ENCODE data around the gene HSFX2.
A peak's percentile ranks its signal among the peaks of the same experiment; 100 is the strongest.
"Not testable (repeated sequence)": the region's sequence is repeated elsewhere in the genome, so short reads cannot be mapped to it uniquely, and the experiment has no call there.

The HSFX2 gene

GRCh38 chrX:149595214-149595613 lies at the start of gene HSFX2:
Gene HSFX2 (minus strand): TSS chrX:149595314. CDS start chrX:149594700, 614 bp downstream.
- not testable (repeated sequence) for DNase-seq

DNA sequence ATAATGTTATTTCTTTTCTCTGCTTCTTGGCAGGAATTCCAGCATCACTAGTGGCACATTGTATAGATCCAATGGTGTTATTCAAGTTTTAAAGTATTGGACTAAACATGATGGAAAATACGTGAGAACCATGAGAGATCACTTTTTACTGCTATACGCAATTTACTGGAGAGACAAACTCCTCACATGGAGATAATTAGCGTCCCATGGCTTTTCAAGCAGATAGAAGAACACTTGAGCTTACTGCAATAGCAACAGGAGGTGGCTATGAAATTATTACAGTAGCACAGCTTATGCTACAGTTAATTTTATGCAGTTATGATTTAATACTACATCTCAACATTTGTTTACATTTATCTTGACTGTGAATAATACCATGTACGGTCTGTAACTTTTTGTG lies 48.4 kb upstream of the HSFX2 start:
- DNase-seq: no peak

DNA sequence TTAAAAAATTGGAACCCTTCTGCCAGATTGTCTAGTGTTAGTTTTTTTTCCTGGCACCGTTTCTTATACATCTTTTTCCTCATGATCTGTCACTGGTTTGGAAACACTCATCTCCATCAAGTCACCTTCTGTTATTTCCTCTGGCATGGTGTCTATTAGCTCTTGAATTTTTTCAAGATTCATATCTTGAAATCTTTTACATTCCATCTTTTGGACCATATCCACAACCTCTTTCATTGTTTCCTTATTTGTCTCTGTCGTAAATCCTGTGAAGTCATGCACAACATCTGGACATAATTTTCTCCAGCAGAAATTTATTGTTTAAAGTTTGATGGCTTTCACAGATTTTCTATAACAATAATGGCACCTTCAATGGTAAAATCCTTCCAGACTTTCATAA lies 46.7 kb upstream of the HSFX2 start:
- no peak for DNase-seq

GRCh38 chrX:149641432-149641831 lies 46.3 kb upstream of the HSFX2 start:
- no peak for DNase-seq

DNA sequence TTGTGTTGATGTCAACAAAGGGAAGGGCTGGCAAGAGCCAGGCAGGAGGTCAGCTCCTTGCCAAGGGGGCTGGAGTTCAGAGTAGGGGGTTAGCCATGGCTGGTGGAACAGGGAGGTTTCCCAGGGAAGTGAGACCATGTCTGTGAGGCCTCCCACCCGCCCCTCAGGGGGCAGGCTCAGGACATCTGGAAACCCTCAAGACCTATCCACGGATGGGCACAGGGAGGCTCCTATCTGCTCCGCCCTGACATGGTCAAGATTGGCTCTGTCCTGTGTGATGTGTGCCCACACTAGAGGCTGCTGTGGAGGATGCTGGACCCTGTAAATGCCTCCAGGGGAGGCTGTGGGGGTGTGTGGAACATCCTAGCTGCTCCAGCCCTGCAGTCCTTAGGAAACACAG lies 44.5 kb upstream of the HSFX2 start:
- no peak for DNase-seq

DNA sequence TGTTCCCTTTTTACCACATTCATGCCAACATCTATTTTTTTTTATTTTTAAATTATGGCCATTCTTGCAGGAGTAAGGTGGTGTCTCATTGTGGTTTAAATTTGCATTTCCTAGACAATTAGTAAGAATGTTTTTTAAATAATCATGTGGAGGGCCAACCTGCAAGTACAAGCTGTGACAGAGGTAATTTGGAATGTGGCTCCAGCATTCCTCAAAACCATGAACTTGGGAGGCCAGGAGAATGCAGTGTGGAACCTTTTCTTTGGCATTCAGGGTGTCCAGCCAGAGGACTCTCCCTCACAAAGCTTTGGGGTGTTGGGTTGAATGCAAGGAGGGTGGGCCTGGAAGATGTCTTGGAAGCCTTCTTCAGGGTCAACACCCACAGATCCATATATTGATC lies 43.7 kb upstream of the HSFX2 start:
- DNase-seq: no peak

GRCh38 chrX:149633511-149633910 lies 38.4 kb upstream of the HSFX2 start:
- DNase-seq: no peak

DNA sequence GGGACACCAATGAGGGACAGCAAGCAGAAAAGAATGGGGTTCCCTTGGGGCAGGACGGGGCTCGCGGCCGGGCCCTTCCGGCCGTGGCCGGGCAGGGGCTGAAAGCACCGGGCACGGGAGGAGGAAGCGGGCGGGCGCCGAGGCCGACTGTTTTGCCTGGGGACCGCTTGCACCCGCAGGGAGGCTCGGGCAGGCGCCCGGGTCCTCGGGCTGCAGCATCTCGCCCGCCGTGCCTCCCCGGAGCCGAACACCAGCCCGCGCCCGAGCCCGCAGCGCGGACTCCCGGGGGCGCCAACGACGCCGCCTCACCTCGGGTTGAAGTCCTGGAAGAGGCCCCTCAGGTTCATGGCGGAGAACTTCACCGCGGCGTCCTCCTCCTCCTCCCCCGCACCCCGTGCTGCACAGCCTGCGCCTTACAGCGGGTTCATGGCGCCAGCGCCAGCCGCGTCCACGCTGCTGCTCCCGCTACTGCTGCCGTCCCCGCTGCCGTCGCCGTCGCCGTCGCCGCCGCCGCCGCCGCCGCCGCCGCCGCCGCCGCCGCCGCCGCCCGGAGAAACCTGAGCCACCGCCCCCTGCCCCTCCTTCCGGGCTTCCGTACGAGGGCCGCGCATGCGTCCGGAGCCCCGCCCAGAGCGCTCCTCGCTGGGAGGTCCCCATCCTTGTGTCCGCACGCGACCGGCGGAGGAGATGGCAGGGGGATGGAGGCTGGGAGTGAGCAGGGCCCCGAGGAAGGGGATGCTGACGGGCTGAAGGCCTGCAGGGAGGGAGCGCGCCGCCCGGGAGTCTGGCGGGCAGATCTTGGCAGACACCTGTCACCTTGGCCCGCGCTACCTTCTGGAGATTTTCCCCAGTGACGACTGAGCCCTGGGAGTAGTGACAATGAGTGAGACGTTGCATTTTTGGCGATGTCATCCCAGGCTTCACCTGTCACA lies 36.4 kb upstream of the HSFX2 start, which contains the start of gene TMEM185A:
Gene TMEM185A, minus strand, starts transcription at position 559 of the 932 bp plus-strand sequence. Its CDS starts 212 bp downstream, at position 347.
- peak; percentile 57 to 64 for DNase-seq

- no peak for DNase-seq
These were observed 35.6 kb upstream of the HSFX2 start for GRCh38 chrX:149630681-149631233.

DNA sequence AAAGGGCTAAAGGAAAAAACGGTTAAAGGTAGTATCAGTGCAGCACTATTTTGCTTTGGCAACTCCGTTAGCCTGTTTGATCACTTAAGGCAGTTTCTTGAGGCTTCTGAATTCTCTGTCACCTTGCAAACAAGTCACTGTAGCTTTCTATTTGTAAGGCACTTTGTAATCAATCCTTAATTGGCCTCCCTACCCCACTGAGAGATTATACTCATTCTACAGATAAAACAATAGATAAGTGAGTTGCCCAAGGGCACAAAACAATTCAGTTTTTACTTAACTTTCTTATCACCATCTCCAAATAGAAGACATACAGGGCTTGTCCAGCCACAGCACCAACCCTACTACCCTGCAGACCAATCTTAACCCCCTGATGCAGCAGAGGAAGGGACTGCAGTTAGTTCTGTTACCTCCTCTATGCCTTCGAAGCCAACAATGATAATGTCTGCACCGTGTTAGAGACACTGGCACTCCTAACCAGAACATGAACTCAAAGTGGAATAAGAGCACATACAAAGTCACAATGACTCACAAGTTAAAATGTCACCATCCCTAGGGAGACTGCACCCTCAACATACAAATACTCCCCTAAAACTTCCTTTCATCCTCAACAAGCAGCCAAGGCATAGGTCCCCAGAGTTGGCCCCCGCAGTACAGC lies 34.7 kb upstream of the HSFX2 start:
- DNase-seq: no peak

DNA sequence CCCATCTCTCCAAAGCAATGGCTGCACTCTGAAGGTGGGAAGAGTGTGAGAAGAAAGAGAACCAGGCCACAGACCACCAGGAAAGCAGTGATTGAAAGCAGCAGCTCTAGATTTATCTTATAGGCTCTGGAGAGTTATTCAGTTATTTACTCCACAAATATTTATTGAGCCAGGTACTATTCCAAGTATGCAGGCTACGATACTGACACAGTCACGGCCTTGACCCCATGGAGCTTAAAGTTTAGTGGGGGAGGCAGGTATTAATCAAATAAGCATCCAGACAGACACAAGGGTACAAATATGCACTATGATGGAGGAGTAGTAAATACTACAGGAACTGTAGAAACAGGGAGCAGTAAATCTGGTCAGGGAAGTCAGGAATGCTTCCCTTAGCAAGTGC lies 33.7 kb upstream of the HSFX2 start:
- DNase-seq: no peak

GRCh38 chrX:149628280-149628679 lies 33.2 kb upstream of the HSFX2 start:
- DNase-seq: no peak

DNA sequence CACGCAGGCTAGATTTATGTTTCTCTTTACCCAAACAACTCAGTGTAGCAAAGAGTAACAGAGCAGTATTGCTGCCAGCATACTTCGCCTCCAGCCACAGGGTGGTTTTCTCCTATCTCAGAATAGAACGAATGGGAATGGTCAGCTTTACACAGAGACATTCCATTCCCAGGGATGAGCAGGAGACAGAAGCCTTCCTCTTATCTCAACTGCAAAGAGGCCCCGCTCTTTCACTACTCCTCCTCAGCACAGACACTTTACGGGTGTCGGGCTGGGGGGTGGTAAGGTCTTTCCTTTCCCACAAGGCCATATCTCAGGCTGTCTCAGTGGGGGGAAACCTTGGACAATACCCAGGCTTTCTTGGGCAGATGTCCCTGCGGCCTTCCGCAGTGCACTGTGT lies 31.7 kb upstream of the HSFX2 start:
- DNase-seq: not testable (repeated sequence)

- not testable (repeated sequence) for DNase-seq
These were observed 24.5 kb upstream of the HSFX2 start for GRCh38 chrX:149619662-149620061.

DNA sequence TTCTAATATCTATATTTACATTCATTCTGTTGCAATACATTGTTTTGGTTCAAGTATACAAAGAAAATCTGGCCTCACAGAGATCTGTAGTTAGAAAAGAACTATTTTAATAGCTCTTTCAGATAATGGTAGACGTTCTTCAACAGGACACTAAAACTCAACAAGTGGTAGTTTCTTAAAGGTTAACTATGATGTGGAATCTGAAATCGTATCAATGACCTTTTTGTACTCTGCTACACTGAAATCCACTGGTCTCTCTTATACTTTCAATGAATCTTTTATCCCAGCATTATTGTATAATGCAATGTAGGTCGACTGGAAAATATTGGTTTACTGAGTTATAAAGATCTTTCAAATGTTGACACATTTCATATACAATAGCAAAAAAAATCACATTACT lies 23.8 kb upstream of the HSFX2 start:
- DNase-seq: no peak

- DNase-seq: no peak
These were observed 16.6 kb upstream of the HSFX2 start for GRCh38 chrX:149611623-149612175.

GRCh38 chrX:149610511-149610910 lies 15.4 kb upstream of the HSFX2 start:
- DNase-seq: no peak

GRCh38 chrX:149607699-149608098 lies 12.6 kb upstream of the HSFX2 start:
- no peak for DNase-seq

- not testable (repeated sequence) for DNase-seq
These were observed 10.3 kb upstream of the HSFX2 start for GRCh38 chrX:149605248-149605885.

GRCh38 chrX:149598603-149599002 lies 3.5 kb upstream of the HSFX2 start:
- not testable (repeated sequence) for DNase-seq

DNA sequence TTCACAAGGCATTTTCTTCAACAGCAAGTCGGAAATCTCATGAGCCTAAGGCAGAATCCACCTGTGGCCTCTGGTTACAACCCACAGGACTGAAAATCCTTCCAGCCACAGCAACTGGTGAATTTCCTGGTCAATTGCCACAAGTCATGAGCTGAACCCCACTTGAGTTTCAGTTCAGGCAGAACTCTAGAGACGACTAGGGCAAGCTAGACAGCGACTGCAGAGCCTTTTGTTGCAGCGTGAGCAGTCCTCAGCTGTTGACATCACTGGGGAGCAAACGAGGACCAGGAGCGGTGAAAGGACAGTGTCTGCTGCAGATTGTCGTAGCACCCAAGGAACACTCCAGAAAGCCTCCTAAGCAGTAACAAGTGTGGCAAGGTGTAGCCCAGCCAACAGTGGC lies 829 bp upstream of the HSFX2 start:
- not testable (repeated sequence) for DNase-seq

- DNase-seq: not testable (repeated sequence)
These were observed 4.1 kb downstream of the HSFX2 start for GRCh38 chrX:149590993-149591392.

DNA sequence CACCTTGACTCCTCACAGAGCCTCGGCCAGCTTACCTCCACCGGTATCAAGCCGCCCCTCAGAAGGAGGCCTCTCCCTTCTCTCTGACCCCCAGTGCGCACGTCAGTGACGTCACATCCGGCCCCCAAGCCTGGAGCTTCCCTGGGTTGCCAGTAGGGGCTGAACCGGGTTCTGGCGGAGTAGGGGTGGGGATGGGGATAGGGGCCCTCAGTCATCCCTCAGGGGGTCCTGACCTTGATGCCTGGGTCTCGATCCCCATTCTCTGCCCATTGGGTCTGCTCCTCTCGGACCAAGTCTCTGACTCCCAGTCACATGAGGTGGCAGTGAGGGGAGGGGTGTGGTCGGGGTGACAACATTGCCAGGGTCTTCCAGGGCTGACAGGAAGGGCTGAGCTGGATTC lies 7.8 kb downstream of the HSFX2 start, which contains the start of gene MAGEA9B:
Gene MAGEA9B, minus strand, starts transcription at position 101 of the 400 bp plus-strand sequence. CDS start 4,280 bp downstream, outside the sequence.
- not testable (repeated sequence) for DNase-seq

All from activated CD4-positive, alpha-beta T cell treated with anti-CD3 and anti-CD28 coated beads, Interleukin-2, amount 50 U/mL, for 4 hours (primary cell).